GM12865 (cell line): ENCODE data around the gene CNTNAP3B.
A peak's percentile ranks its signal among the peaks of the same experiment; 100 is the strongest.
"Not testable (repeated sequence)": the region's sequence is repeated elsewhere in the genome, so short reads cannot be mapped to it uniquely, and the experiment has no call there.

Experiments
- DNase-seq: peaks from one replicate; pipeline ENCODE4 v3.0.0; 2010; ENCODE audit warnings: low read depth
- H3K4me3 ChIP-seq: 2 replicates; pipeline ENCODE4 v1.5.1; 2011; ENCODE audit warnings: mild to moderate bottlenecking, low read depth, low read length, control low read depth
- CTCF ChIP-seq: IDR thresholded peaks from 2 replicates; pipeline ENCODE4 v1.5.1; 2011; ENCODE audit warnings: low read length, control low read depth, low read depth, inconsistent platforms; ENCODE audit not compliant: insufficient read depth; ENCODE audit errors: missing control alignments

Gene CNTNAP3B

DNA sequence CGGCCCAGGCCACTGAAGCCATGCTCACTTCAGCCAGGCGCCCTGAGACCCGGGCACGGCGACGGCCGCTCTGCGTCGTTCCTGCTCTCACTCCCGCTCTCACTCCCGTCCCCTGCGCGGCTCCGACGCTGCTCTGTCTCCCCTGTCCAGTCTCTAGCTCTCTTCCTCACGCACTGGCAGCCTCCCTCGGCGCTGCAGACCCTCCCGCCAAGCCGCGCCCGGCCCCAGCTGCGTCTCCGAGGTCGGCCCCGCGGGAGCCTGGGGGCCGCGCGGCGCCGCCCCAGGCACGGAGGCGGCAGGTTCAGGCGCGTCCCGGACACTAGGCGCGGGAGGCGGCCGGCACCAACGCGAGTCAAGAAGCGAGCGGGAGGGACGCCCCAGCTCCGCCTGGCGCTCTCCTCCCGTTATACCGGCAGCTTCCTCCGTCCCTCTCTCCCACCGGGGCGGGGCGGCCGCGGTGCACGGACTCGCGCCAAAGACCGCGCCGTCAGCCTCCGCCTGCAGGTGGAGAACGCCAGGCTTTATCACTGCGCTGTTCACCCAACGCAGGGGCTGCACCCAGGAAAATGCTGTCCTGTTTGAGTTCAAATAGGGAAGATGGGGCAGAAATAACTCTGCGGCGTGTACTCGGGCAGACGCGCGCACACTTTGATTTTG lies at the start of gene CNTNAP3B:
Gene CNTNAP3B, minus strand, starts transcription at position 354 of the 657 bp plus-strand sequence. Its CDS starts 332 bp downstream, at position 22.
- H3K4me3 ChIP-seq, DNase-seq: not testable (repeated sequence)

DNA sequence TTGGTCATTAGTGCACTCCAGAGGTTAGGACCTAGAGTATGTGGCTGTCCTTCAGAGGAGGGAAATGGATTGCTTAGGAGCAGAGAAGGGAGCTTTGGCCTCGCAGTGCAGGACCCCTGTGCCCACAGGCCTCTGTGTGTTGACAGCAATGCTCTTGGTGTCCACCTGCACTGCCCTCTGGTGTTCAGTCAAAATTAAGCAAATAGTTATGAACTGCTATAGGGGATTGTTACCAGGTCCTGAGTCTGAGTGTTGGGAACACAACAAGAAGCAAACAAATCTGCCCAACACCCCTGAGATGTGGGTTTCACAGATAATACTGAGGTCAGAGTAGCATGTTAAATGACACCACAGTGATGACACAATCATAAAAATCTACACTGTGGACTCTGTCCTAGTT lies 31.1 kb upstream of the CNTNAP3B start:
- DNase-seq, result peak; percentile 9
- TF ChIP-seq CTCF, result peak; percentile 4
- not testable (repeated sequence) for H3K4me3 ChIP-seq

GRCh38 chr9:42127056-42127841 lies 2.0 kb downstream of the CNTNAP3B start:
- H3K4me3 ChIP-seq, DNase-seq: not testable (repeated sequence)

- H3K4me3 ChIP-seq, DNase-seq: not testable (repeated sequence)
These were observed 8.2 kb downstream of the CNTNAP3B start for GRCh38 chr9:42121007-42121406.

GRCh38 chr9:42095929-42096328 lies 33.3 kb downstream of the CNTNAP3B start:
- not testable (repeated sequence) for H3K4me3 ChIP-seq, DNase-seq

DNA sequence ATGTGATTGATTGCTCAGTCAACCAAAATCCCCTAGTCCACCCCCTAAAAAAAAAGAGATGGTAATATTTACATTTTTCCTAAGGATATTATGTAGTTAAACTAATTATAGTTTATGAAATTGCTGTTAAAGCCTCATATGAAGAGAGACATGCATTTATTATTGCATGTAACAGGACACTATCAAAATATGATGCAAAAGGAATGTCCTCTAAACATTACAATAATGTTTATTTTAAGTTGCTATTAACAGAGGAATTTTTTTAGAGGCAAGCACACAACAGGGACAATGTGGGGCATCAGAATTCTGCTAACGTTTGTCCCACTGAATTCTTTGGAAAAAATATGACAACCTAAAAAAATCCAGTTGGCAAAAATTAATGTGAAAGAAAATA lies 44.7 kb downstream of the CNTNAP3B start:
- DNase-seq, H3K4me3 ChIP-seq: not testable (repeated sequence)

DNA sequence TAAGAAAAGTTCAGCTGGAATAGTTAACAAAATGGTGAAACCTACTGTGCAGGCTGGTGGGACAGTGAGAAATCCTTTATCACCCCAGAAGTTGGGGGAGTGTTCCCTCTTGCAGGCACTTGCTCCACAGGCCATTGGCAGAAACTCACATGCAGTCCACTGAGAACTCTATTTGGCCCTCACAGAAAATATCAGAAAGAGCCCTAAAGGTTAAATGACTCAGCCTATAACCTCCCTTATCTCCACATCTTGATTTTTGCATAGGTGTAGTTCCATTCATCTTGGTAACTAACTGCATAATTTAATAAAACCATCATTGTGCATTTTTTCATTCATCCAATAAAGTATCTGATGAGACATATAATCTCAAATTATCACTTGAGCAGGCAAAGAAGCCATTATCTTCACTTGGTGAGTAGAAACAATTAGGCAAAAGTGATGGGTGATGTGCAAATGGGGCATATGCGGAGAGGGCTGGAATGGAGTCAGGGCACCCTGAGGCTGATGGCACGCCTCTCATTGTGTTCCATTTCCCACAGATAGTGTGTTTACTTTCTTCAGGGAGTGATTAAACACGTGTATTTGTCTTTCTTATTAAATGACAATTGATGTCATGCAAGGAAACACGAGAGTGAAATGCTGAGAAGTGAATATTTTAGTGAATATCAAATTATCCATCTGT lies 45.2 kb downstream of the CNTNAP3B start:
- H3K4me3 ChIP-seq, DNase-seq: not testable (repeated sequence)

- DNase-seq, H3K4me3 ChIP-seq: not testable (repeated sequence)
These were observed 48.9 kb downstream of the CNTNAP3B start for GRCh38 chr9:42080376-42080775.

- not testable (repeated sequence) for H3K4me3 ChIP-seq, DNase-seq
These were observed 54.4 kb downstream of the CNTNAP3B start for GRCh38 chr9:42074868-42075267.

GRCh38 chr9:42071026-42071425 lies 58.2 kb downstream of the CNTNAP3B start:
- not testable (repeated sequence) for DNase-seq, H3K4me3 ChIP-seq

- not testable (repeated sequence) for H3K4me3 ChIP-seq, DNase-seq
These were observed 59.0 kb downstream of the CNTNAP3B start for GRCh38 chr9:42070035-42070799.

GRCh38 chr9:42053874-42054273 lies 75.4 kb downstream of the CNTNAP3B start:
- H3K4me3 ChIP-seq, DNase-seq: not testable (repeated sequence)

DNA sequence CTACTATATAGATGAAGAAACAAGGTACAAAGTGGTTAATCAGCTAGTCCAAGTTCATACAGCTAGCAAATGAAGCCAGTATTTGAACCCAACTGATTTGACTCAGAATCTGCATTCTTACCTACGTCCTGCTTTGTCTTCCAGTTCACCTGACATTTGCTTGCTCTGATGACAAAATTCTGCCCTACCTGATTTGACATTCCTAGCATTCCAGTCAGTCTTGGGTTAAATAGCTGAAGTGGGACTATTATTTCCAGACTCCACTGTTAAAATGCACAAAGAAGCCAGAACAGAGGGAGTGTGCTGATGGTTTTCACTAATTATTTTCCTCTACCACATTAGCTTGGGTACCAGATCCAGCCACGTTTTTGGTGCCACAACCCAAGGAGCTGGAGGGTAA lies 78.5 kb downstream of the CNTNAP3B start:
- not testable (repeated sequence) for DNase-seq, H3K4me3 ChIP-seq

DNA sequence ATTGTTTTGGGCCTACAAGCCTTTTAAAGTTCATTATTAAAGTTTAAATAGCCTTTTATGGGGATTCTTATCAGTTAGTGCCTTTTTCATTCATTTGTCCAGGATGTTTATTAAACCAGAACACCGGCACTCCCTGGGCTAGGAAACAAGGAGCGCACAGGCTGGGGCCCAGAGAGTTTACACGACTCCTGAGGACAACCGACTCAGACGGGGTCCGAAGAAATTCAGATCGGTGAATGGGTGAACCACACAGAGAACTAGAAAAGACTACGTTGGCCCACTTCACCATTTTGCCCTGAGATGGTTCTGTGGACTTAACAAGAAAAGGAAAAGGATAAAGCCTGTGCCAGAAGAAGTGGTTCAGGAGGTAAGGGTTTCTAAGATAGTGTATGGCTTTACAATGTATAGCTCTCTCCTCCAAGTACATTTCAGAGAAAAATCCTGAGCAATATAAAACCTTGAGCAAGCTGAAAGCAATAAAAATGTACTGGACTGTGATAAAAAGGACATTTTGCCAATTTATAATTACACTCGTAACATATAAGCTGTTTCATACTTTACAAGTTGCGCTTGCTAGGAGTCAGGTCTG lies 84.7 kb downstream of the CNTNAP3B start:
- H3K4me3 ChIP-seq, DNase-seq: not testable (repeated sequence)

DNA sequence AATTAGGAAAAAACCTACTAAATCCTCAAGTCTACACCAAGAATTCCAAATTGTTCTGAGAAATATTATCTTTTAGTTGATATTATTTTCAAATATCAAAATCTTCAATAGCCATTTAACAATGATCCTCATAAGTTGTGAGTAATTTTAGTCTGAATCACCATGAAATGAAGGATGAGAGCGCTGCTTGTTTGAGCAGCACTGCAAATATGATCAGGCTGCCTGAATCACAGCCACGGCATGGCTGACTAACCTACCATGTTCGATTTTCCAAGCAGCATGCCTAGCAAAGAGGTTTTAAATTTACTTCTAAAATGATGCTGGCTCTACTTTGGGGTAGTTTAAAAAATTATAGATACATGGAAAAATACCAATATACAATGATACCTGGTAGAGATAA lies 95.7 kb downstream of the CNTNAP3B start:
- H3K4me3 ChIP-seq, DNase-seq: not testable (repeated sequence)

GRCh38 chr9:42020639-42021038 lies 108.6 kb downstream of the CNTNAP3B start:
- DNase-seq, H3K4me3 ChIP-seq: not testable (repeated sequence)

- not testable (repeated sequence) for H3K4me3 ChIP-seq, DNase-seq
These were observed 110.9 kb downstream of the CNTNAP3B start for GRCh38 chr9:42018220-42018922.
